Activated CD4-positive, alpha-beta T cell treated with anti-CD3 and anti-CD28 coated beads for 36 hours (primary cell): ENCODE measurements around the gene MTCH1. TPM values are rescaled to one million over a fixed set of nuclear protein-coding genes. Genes with fewer than 3 reads are reported as not detected.
A peak's percentile ranks its signal among the peaks of the same experiment; 100 is the strongest.
"Not testable (repeated sequence)": the region's sequence is repeated elsewhere in the genome, so short reads cannot be mapped to it uniquely, and the experiment has no call there.

ENCODE experiments used
- ATAC-seq: fragments of 200-7000 bp; cut with Tn5 transposase; one replicate; pipeline ENCODE4 v1.10.0; 2021; ENCODE audit warnings: mild to moderate bottlenecking, moderate library complexity
- CTCF ChIA-PET: fragments of 350-600 bp; sonication (Branson Sonifier 250); formaldehyde crosslinking; loops from one replicate; lab custom pipeline; 2021; ENCODE audit warnings: antibody characterized with exemption; lab: Charles Lee
- POLR2A ChIA-PET: fragments of 350-600 bp; sonication (Branson Sonifier 250); formaldehyde crosslinking; loops from one replicate; lab custom pipeline; 2021; ENCODE audit warnings: antibody characterized with exemption, inconsistent platforms; lab: Charles Lee
- DNase-seq: peaks from one replicate; pipeline ENCODE4 v3.0.0-alpha.2; 2020
- H3K27ac Mint-ChIP-seq: one replicate; pipeline ENCODE4 v1.8.0; 2021; ENCODE audit warnings: mixed read lengths
- H3K27me3 Mint-ChIP-seq: one replicate; pipeline ENCODE4 v1.8.0; 2021; ENCODE audit warnings: mixed read lengths
- H3K36me3 Mint-ChIP-seq: one replicate; pipeline ENCODE4 v1.8.0; 2021; ENCODE audit warnings: low read depth, mixed read lengths
- H3K4me1 Mint-ChIP-seq: one replicate; pipeline ENCODE4 v1.8.0; 2021; ENCODE audit warnings: mixed read lengths
- H3K4me3 Mint-ChIP-seq: one replicate; pipeline ENCODE4 v1.8.0; 2021; ENCODE audit warnings: mild to moderate bottlenecking, moderate library complexity, mixed read lengths
- H3K9me3 Mint-ChIP-seq: one replicate; pipeline ENCODE4 v1.8.0; 2021; ENCODE audit warnings: low read depth, mixed read lengths
- intact Hi-C, 2 experiments: fragments of 100-400 bp; cut with DNase I in 1 of 2; cut with micrococcal nuclease in 1 of 2; formaldehyde crosslinking; loops; one replicate each; pipeline versions ENCODE4 v1.14.2 to v1.15.1; 2022 to 2024; cut with DNase I, micrococcal nuclease
- total RNA-seq, 2 experiments: library from RNA; stranded (reverse); gene quantifications; one replicate each; pipeline ENCODE4 v1.2.3, GENCODE V29; 2021

The MTCH1 gene
- total RNA-seq, 2 experiments from 2014 or later, result 72.9 to 92.9 TPM

GRCh38 chr6:37006793-37007339, 20.9 kb upstream of the MTCH1 start:
- ChIA-PET POLR2A (interaction anchor here (0.6 kb wide), 2 partner anchors 22 to 113 kb away, joined by 3 read pairs; no protein-coding TSS in a partner anchor), CTCF (interaction anchor here (0.6 to 2.1 kb wide), 8 partner anchors 9 to 291 kb away, joined by 3 to 17 read pairs (median 3); no protein-coding TSS in a partner anchor)
- DNase-seq (no peak), ATAC-seq (no peak)
- Mint-ChIP-seq H3K4me3 (no peak overlapping the region), H3K36me3 (no peaks in the 10 kb centered on the region), H3K4me1 (peaks cover 12% of the 10 kb centered on the region), H3K9me3 (no peaks in the 10 kb centered on the region), H3K27me3 (no peaks in the 10 kb centered on the region), H3K27ac (no peak overlapping the region)
- intact Hi-C loops, result no loop called here

- intact Hi-C loops, result no loop called here
- ATAC-seq (peak; percentile 36), DNase-seq (no peak)
- Mint-ChIP-seq H3K27ac (no peak overlapping the region), H3K4me1 (peaks cover 12% of the 10 kb centered on the region), H3K9me3 (no peaks in the 10 kb centered on the region), H3K36me3 (no peaks in the 10 kb centered on the region), H3K4me3 (no peak overlapping the region), H3K27me3 (no peaks in the 10 kb centered on the region)
- POLR2A ChIA-PET, result no interaction called here
- CTCF ChIA-PET, result interaction anchor here (0.6 to 2.1 kb wide), 6 partner anchors 12 to 1029 kb away, joined by 3 to 17 read pairs (median 4); no protein-coding TSS in a partner anchor
Observed at GRCh38 chr6:37005827-37006567, 20.0 kb upstream of the MTCH1 start.

- Mint-ChIP-seq H3K4me1 (peaks cover 12% of the 10 kb centered on the region), H3K4me3 (no peak within 1 kb of the TSS), H3K27me3 (no peaks in the 10 kb centered on the region), H3K27ac (no peak within 1 kb of the TSS), H3K9me3 (no peaks in the 10 kb centered on the region), H3K36me3 (no peaks in the 10 kb centered on the region)
- no peak for DNase-seq
- ATAC-seq, result no peak
- intact Hi-C loops, result no loop called here
- ChIA-PET POLR2A (no interaction called here), CTCF (interaction anchor here (0.6 to 2.1 kb wide), 4 partner anchors 13 to 167 kb away, joined by 3 to 17 read pairs (median 4); no protein-coding TSS in a partner anchor)
Observed at GRCh38 chr6:37005061-37005810, 19.2 kb upstream of the MTCH1 start, which contains the start of gene FGD2. Gene FGD2, plus strand, starts transcription at chr6:37005655. Its CDS starts 163 bp downstream, at chr6:37005818.

- CTCF ChIA-PET, result interaction anchor here (0.8 kb wide), 1 partner anchor 18 kb away, joined by 3 read pairs; no protein-coding TSS in a partner anchor
- DNase-seq, result no peak
- POLR2A ChIA-PET, result no interaction called here
- H3K4me1 Mint-ChIP-seq, result peaks cover 12% of the 10 kb centered on the region
- no peaks in the 10 kb centered on the region for H3K9me3 Mint-ChIP-seq
- no peaks in the 10 kb centered on the region for H3K27me3 Mint-ChIP-seq
- no peak overlapping the region for H3K4me3 Mint-ChIP-seq
- H3K27ac Mint-ChIP-seq, result no peak overlapping the region
- no peaks in the 10 kb centered on the region for H3K36me3 Mint-ChIP-seq
- no peak for ATAC-seq
- intact Hi-C loops, result no loop called here
Observed at GRCh38 chr6:37004044-37004980, 18.3 kb upstream of the MTCH1 start.

- DNase-seq (no peak), ATAC-seq (no peak)
- CTCF ChIA-PET, result interaction anchor here (0.6 kb wide), 1 partner anchor 196 kb away, joined by 3 read pairs; no protein-coding TSS in a partner anchor
- H3K4me1 Mint-ChIP-seq, result no peaks in the 10 kb centered on the region
- intact Hi-C loops, result no loop called here
- no peaks in the 10 kb centered on the region for H3K27me3 Mint-ChIP-seq
- H3K9me3 Mint-ChIP-seq, result no peaks in the 10 kb centered on the region
- no peaks in the 10 kb centered on the region for H3K36me3 Mint-ChIP-seq
- H3K4me3 Mint-ChIP-seq, result no peak overlapping the region
- H3K27ac Mint-ChIP-seq, result no peak overlapping the region
- POLR2A ChIA-PET, result no interaction called here
Observed at GRCh38 chr6:36999751-37000125, 13.7 kb upstream of the MTCH1 start.

GRCh38 chr6:36999061-36999750, 13.2 kb upstream of the MTCH1 start:
- ChIA-PET CTCF (interaction anchor here (0.6 kb wide), 1 partner anchor 196 kb away, joined by 3 read pairs; no protein-coding TSS in a partner anchor), POLR2A (no interaction called here)
- intact Hi-C loops, result no loop called here

GRCh38 chr6:36998723-36999038, 12.7 kb upstream of the MTCH1 start:
- intact Hi-C loops, result no loop called here
- no peaks in the 10 kb centered on the region for H3K36me3 Mint-ChIP-seq
- no peak overlapping the region for H3K4me3 Mint-ChIP-seq
- H3K4me1 Mint-ChIP-seq, result no peaks in the 10 kb centered on the region
- DNase-seq (no peak), ATAC-seq (no peak)
- POLR2A ChIA-PET, result no interaction called here
- H3K27me3 Mint-ChIP-seq, result no peaks in the 10 kb centered on the region
- CTCF ChIA-PET, result no interaction called here
- no peaks in the 10 kb centered on the region for H3K9me3 Mint-ChIP-seq
- H3K27ac Mint-ChIP-seq, result no peak overlapping the region

More at GRCh38 chr6:36999061-36999750, 13.2 kb upstream of the MTCH1 start:
- H3K36me3 Mint-ChIP-seq, result no peaks in the 10 kb centered on the region
- H3K4me1 Mint-ChIP-seq, result no peaks in the 10 kb centered on the region
- no peaks in the 10 kb centered on the region for H3K27me3 Mint-ChIP-seq
- no peak overlapping the region for H3K4me3 Mint-ChIP-seq
- no peaks in the 10 kb centered on the region for H3K9me3 Mint-ChIP-seq
- DNase-seq, result no peak
- no peak overlapping the region for H3K27ac Mint-ChIP-seq
- no peak for ATAC-seq

- Mint-ChIP-seq H3K9me3 (no peaks in the 10 kb centered on the region), H3K27me3 (no peaks in the 10 kb centered on the region), H3K4me3 (no peak overlapping the region), H3K27ac (no peak overlapping the region), H3K36me3 (no peaks in the 10 kb centered on the region), H3K4me1 (no peaks in the 10 kb centered on the region)
- POLR2A ChIA-PET, result no interaction called here
- DNase-seq (no peak), ATAC-seq (no peak)
- CTCF ChIA-PET, result no interaction called here
- intact Hi-C loops, result no loop called here
Observed at GRCh38 chr6:36997811-36998722, 12.1 kb upstream of the MTCH1 start.

- DNase-seq, H3K4me1 Mint-ChIP-seq, H3K27ac Mint-ChIP-seq, H3K36me3 Mint-ChIP-seq, intact Hi-C loops, H3K27me3 Mint-ChIP-seq, POLR2A ChIA-PET, ATAC-seq, H3K4me3 Mint-ChIP-seq, H3K9me3 Mint-ChIP-seq: not testable (repeated sequence)
- CTCF ChIA-PET, result interaction anchor here (0.7 to 1.2 kb wide), 3 partner anchors 28 to 561 kb away, joined by 3 to 6 read pairs (median 3); no protein-coding TSS in a partner anchor
Observed at GRCh38 chr6:36990401-36990800, 4.4 kb upstream of the MTCH1 start.
